HEK293T (cell line): ENCODE results near the gene NDUFA3.

ENCODE experiments used
- ARNT ChIP-seq: fragments of 450-650 bp; IDR thresholded peaks from 2 replicates; pipeline ENCODE4 v1.6.1; 2017; ENCODE audit warnings: mild to moderate bottlenecking
- BHLHE40 ChIP-seq: fragments of 450-650 bp; IDR thresholded peaks from 2 replicates; pipeline ENCODE4 v1.6.1; 2016; ENCODE audit warnings: mild to moderate bottlenecking, moderate library complexity, borderline replicate concordance
- ELF4 ChIP-seq: fragments of 450-650 bp; IDR thresholded peaks from 2 replicates; pipeline ENCODE4 v1.6.1; 2017; ENCODE audit warnings: antibody characterized with exemption
- FOXA1 ChIP-seq: fragments of 450-650 bp; IDR thresholded peaks from 2 replicates; pipeline ENCODE4 v1.6.1; 2016; ENCODE audit warnings: mild to moderate bottlenecking
- FOXK2 ChIP-seq: fragments of 450-650 bp; IDR thresholded peaks from 2 replicates; pipeline ENCODE4 v1.6.1; 2016; ENCODE audit warnings: mild to moderate bottlenecking
- FOXM1 ChIP-seq: fragments of 450-650 bp; IDR thresholded peaks from 2 replicates; pipeline ENCODE4 v1.6.1; 2017; ENCODE audit warnings: mild to moderate bottlenecking, borderline replicate concordance
- HDGF ChIP-seq: fragments of 450-650 bp; IDR thresholded peaks from 2 replicates; pipeline ENCODE4 v1.6.1; 2017; ENCODE audit warnings: antibody characterized with exemption, borderline replicate concordance
- L3MBTL2 ChIP-seq: fragments of 450-650 bp; conservative IDR thresholded peaks from 2 replicates; pipeline ENCODE4 v1.6.1; 2016; ENCODE audit warnings: mild to moderate bottlenecking
- LEF1 ChIP-seq: fragments of 450-650 bp; IDR thresholded peaks from 2 replicates; pipeline ENCODE4 v1.6.1; 2017; ENCODE audit warnings: mild to moderate bottlenecking, borderline replicate concordance
- PKNOX1 ChIP-seq: fragments of 450-650 bp; IDR thresholded peaks from 2 replicates; pipeline ENCODE4 v1.6.1; 2016
- SP1 ChIP-seq: fragments of 450-650 bp; IDR thresholded peaks from 2 replicates; pipeline ENCODE4 v1.6.1; 2017
- SUZ12 ChIP-seq: fragments of 450-650 bp; IDR thresholded peaks from 2 replicates; pipeline ENCODE4 v1.6.1; 2016; ENCODE audit warnings: mild to moderate bottlenecking
- TARDBP ChIP-seq: fragments of 450-650 bp; IDR thresholded peaks from 2 replicates; pipeline ENCODE4 v1.6.1; 2016

- TF ChIP-seq FOXA1 (no peak), FOXM1 (no peak), SUZ12 (no peak), PKNOX1 (no peak), TARDBP (no peak), ARNT (no peak), LEF1 (no peak), BHLHE40 (no peak), ELF4 (no peak), HDGF (no peak), FOXK2 (no peak), L3MBTL2 (no peak), SP1 (no peak)
These were observed 33.2 kb upstream of the NDUFA3 start for GRCh38 chr19:54069470-54069869.
